HG03280 (cell line): ENCODE results near the gene ZNF664.

Source experiments
- ATAC-seq: cut with Tn5 transposase; IDR thresholded peaks from one replicate; pipeline ENCODE4 v1.9.1; 2021; ENCODE audit warnings: mild to moderate bottlenecking, moderate library complexity; ENCODE audit not compliant: unreplicated experiment

Gene ZNF664

DNA sequence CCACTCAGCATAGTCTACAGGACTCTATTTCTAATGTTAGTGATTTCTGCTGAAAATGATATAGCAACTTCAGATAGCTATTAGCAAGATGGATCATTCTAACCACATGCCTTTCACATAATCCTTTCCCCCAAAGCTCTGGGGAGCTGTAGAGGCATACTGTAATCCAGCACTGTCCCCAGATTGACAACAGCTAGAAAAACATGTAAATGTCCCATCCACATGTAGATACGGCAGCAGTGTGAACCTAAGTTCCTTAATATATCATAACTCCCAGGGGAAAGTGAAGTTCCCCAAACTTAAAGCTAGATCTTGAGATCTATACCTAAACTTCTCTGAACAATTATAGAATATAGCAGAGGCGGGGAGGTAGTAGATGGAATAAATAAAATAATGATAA lies 14.0 kb downstream of the ZNF664 start:
- ATAC-seq, result no peak

DNA sequence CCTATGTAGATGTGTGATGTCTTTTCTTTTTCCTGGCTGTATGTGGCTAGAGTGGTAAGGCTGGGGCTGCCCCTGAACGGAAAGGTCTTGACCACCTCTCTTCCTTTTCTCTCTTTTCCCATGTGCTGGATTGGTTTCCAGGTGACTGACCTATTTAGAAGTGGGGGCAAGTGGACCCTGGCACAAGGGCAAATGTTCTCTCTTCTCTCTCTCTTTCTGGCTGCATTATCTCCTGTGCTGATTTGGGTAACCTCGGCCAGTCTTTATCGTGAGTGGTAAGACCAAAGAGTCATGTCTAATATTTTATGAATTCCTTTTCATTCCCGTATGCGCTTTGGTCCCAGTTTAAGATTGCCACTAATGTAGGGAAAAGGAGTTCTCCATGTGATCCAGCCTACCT lies 16.2 kb downstream of the ZNF664 start:
- no peak for ATAC-seq

- ATAC-seq, result no peak
Observed at GRCh38 chr12:123989753-123990152, 16.7 kb downstream of the ZNF664 start.

DNA sequence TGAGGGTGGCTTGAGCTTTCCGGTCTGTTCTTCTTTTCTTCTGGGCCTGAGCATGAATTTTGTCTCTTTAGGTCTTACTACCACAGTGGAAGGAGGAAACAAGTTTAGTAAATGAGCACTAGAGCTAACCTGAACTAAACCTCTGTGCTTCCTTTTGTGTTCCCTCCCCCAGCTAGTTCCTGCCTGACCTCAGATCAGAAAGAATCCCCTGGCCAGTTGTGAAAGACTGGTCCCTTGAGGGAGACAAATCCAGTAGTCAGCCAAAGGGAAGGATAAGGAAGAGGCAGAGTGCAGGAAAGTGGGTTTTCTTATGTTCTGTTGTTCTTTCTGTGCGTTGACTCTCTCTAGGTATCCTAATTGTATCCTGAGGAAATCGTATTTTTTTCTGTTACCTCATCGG lies 17.5 kb downstream of the ZNF664 start:
- no peak for ATAC-seq

DNA sequence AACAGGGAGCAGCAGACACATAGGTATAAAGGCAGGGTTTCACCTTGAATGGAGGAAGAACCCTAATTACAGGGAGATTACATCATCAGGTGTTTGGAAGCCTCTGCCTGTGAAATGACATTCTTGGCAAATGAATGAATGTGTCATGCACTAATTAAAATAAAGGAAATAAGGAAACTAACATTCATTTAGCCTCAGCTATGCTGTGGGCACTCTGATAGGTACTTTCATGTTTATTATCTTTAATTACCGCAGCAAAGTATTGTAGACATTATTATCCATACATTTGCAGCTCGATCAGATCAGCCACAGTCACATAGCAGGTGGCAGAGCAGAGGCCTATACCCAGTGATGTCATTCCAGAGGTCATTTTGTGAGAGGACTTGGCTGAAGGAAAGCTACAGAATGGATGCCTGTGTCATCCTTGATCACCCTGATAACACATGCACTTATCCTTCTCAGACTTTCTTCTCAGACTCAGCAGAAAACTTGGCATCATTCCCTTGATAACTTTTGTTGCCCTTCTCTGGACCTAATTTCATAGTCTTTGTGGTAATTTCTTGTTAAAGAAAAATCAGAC lies 18.4 kb downstream of the ZNF664 start:
- ATAC-seq, result no peak

DNA sequence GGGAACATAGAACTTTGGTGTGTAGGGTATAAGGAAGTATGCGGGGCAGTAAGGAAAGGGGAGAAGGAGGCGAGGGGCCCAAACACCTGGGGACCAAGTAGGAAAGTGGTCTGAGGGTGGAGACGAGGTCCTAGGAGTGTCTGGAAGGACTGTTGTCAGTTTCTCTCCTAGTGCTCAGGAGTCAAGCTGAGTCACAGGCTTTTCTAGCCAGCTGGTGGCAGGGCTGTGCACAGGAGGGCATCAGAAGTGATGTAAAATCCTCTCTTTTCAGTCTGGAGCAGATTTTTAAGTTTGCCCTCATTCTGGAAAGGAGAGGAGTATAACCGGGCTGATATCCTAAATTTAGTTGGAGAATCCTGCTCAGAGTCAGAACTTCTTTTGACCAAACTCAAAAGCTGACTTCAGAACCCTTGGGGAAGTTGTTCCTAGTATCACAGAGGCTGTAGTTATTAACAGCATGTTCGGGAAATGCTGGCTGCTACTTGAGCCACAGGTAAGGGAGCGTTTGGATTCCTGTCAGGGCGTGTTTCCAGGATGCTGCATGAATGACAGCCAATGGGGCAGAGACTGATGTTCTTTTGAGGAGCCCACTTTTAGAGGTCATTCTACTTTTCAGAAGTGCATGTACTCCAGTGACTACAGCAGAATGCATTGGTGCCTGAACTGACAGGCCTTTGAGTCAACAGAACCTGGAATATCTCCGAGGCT lies 19.3 kb downstream of the ZNF664 start:
- ATAC-seq, result no peak

- ATAC-seq, result no peak
Observed at GRCh38 chr12:123995023-123995748, 22.2 kb downstream of the ZNF664 start.

DNA sequence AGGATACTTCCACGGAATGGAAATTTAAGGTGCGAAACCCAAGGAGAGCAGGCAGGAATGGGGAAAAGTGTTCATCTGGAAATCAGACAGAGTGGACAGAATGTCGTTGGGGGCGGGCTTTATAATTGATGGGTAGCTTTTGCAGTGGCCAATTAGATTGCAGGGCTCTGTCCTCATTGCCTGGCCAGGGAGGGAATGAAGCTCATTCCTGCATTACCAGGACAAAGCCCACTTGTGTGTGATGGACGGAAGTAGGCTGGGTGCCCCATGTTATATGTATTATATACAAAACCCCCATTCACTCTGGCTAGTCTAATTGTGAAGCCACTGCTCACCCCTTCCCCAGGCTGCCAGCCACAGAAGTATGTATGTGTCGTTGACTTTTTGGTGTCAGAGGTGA lies 23.6 kb downstream of the ZNF664 start:
- ATAC-seq, result no peak

GRCh38 chr12:123997033-123997822 lies 24.2 kb downstream of the ZNF664 start:
- ATAC-seq, result no peak

- no peak for ATAC-seq
Observed at GRCh38 chr12:123997908-123998307, 24.9 kb downstream of the ZNF664 start.

DNA sequence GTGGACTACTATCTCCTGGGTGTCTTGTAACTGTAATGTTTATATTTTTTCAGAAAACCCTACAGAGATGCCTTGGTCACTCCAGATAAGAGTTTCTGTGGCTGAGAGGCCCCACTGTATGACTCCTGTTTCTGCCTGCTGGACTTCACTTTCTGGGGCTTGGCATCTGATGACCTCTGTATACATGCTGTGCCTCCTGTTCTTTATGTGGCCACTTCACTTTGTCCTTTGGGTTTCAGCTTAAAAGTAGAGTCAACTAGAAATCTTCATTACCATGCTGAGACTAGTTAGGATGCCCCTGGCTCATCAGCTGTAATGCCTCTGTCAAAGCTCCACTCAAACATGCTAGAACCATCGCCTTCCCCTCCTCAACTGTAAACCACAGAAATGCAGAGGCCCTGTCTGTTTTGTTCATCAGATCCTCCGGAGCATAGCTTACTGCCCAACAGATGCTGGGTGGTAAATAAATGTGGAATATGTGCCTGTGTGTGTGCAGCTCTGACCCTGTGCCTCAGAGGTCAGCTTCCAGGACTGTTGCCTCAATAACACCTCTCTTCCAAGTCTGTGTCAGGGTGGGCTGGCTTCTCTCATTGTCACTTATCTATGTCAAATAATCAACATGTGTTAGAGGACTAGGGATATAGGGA lies 25.5 kb downstream of the ZNF664 start:
- no peak for ATAC-seq

GRCh38 chr12:123998991-123999359 lies 26.0 kb downstream of the ZNF664 start:
- no peak for ATAC-seq

DNA sequence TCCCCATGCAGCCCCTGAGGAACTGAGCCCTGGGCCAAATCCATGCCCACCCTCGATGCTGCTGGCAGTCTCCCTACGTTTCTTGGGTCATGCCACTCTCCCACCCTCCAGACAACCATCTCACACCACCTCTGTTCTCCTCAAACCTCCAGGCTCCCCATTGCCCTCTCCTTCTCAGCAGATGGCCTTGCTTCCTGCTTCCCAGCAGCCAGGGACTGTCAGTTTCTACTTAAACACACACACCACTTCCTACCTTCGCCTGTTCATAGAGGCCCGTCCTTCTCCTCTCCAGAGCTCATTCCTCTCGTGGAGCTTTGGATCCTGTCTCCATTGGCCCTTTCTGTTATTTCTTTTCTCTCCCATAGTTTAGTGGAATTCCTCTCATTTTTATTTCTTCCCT lies 27.1 kb downstream of the ZNF664 start:
- ATAC-seq, result no peak

DNA sequence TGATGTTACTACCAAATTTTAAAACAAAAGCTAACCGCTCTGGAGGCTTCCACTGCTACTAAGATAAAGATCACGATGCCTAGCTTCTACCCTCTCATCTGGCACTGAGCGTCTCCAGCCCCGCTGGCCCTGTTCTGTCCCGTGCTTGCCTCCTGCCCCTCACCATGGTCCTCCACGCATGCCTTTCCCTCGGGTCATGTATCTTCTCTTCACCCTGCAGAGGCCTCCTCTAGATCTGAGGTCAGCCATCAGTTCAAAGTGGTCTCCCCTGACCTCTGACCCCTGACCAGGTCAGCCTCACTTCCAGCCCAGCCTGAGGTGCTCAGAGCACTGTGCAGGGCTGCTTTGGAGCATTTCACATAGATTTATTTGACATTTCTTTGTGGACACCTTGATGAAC lies 28.3 kb downstream of the ZNF664 start:
- no peak for ATAC-seq

- ATAC-seq, result no peak
Observed at GRCh38 chr12:124002021-124002644, 29.1 kb downstream of the ZNF664 start.

- no peak for ATAC-seq
Observed at GRCh38 chr12:124002654-124003053, 29.6 kb downstream of the ZNF664 start.

DNA sequence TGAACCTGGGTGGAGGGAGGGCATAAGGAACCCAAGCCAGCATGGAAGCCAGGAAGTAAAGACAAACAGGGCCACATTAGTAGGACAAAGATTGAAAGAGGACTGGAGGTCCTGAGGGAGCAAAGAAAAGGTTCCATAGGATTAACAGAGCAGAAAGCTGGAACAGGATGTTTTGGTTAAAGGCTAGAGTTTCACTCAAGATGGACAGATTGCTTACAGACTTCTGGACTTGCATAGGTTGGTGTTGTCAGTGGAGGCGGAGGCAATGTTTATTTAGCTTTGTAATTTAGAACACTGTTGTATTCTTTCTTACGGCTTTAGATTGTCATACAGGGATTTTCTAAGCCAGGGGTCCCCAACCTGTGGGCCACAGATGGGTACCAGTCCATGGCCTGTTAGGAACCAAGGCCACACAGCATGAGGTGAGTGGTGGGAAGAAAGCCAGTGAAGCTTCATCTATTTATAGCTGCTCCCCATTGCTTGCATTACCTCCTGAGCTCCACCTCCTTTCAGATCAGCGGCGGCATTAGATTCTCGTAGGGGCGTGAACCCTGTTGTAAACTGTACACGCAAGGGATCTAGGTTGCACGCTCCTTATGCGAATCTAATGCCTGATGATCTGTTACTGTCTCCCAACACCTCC lies 31.3 kb downstream of the ZNF664 start:
- no peak for ATAC-seq

DNA sequence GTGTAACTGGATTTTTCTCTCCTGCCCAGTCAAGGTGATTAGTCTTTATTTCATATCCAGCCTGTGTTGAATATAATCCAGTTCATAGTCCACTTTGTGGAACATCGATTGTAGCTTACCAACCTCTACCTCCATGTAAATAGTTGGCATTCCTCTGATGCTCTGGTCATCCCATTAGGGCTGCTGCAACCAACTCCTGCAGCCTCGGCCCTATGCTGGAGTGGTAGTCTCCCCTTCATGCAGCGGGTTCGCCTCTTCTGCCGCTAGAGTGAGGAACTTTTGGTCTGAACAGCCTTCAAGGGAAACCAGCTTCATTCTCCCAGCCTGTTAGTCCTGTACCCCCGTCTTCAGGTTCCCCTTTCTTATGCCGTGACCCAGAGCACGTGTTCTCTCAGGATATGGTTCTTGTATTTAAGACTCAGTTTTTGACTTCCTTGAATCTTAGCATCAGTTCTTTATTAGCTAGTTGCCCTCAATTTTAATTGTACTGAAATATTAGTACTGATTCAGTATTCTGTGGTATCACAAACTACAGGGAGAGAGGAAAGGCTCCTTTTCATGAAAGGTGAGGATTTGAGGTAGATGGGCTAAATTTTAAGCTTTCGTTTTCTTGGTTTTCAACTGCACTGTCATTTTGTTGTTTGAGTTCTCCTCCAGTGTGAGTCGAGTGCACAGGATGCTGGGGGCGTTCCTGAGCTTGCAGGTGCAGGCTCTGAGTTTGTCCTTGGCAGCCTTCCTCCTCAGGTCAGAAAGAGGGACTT lies 33.2 kb downstream of the ZNF664 start:
- ATAC-seq, result no peak
